SK-N-DZ (cell line): ENCODE results near the gene SHANK2.

Experiments used
- DNase-seq: peaks from one replicate; pipeline ENCODE4 v3.0.0-alpha.2; 2015; ENCODE audit warnings: low spot score

The SHANK2 gene

DNA sequence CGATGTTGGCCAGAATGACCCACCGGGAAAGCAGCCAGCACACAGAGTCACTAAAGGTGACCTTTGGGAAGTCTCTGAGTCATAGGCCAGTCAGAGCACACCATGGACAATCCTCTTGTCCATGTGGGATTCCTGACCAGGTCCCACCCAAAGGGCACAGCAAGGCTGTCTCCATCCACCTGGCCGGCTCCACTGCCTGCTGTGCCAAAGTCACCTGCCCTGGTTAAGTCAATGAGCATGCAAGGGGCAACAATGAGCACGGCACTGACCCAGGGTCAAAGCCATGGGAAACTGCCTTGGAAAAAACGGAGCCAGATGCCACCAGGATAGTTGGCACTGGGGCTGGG, 49.8 kb downstream of the SHANK2 start:
- DNase-seq: no peak
